Effector memory CD4-positive, alpha-beta T cell (primary cell): Measurements from ENCODE around the gene CD33.
"Not testable (repeated sequence)": the region's sequence is repeated elsewhere in the genome, so short reads cannot be mapped to it uniquely, and the experiment has no call there.

Source experiments
- DNase-seq, 3 donors: peaks; one replicate each; pipeline ENCODE4 v3.0.0-alpha.2; 2020
- H3K27ac ChIP-seq: 2 replicates; pipeline ENCODE4 v1.7.0; 2013; ENCODE audit warnings: mild to moderate bottlenecking, low read length, moderate library complexity; ENCODE audit not compliant: insufficient read depth, poor library complexity, severe bottlenecking
- H3K27me3 ChIP-seq: replicated peaks from 2 replicates; pipeline ENCODE4 v1.7.0; 2013; ENCODE audit warnings: mild to moderate bottlenecking, low read length; ENCODE audit not compliant: insufficient read depth, control insufficient read depth, poor library complexity, severe bottlenecking
- H3K36me3 ChIP-seq: 2 replicates; pipeline ENCODE4 v1.7.0; 2013; ENCODE audit warnings: mild to moderate bottlenecking, low read length, moderate library complexity; ENCODE audit not compliant: control insufficient read depth, insufficient read depth
- H3K4me1 ChIP-seq: 2 replicates; pipeline ENCODE4 v1.7.0; 2013; ENCODE audit warnings: low read length, mild to moderate bottlenecking; ENCODE audit not compliant: control insufficient read depth, insufficient read depth, poor library complexity, severe bottlenecking
- H3K4me3 ChIP-seq: 2 replicates; pipeline ENCODE4 v1.7.0; 2013; ENCODE audit warnings: low read length, low read depth, mild to moderate bottlenecking; ENCODE audit not compliant: insufficient read depth, poor library complexity, severe bottlenecking
- H3K9me3 ChIP-seq: 2 replicates; pipeline ENCODE4 v1.7.0; 2013; ENCODE audit warnings: mild to moderate bottlenecking, low read length, moderate library complexity; ENCODE audit not compliant: control insufficient read depth
- total RNA-seq, 3 donors: gene quantifications; one replicate each; lab custom pipeline; 2026; lab: John Stamatoyannopoulos, UW

CD33 gene
- 0 to 0.58 (median 0) reads per million in 3 donors for total RNA-seq

GRCh38 chr19:51224898-51225393, at the start of gene CD33:
Gene CD33, plus strand, starts transcription at chr19:51225080. Its CDS starts 39 bp downstream, at chr19:51225119.
- not testable (repeated sequence) for DNase-seq, H3K4me3 ChIP-seq, H3K9me3 ChIP-seq, H3K4me1 ChIP-seq, H3K27ac ChIP-seq, H3K27me3 ChIP-seq, H3K36me3 ChIP-seq

DNA sequence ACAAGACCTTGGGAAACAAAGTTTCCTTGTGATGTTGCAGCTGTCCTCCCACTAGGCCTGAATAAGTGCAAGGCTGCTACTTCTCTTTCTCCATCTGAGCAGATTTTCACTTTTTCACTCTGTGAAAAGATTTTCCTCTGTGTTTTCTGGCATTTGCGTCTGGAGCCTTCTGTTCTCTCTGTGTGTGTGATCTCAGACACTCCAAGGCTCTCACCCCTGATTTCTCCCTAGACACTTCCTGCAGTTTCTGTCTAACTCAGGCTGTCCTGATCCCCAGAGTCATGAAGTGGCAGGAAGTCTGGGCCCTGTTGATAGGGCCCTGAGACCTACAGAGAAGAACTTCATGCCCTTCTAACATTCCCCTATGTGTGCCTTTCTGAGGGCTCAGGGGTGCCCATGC, 45.6 kb upstream of the CD33 start:
- no peaks in the 10 kb centered on the region for H3K4me1 ChIP-seq
- H3K27me3 ChIP-seq, result peaks cover 3% of the 10 kb centered on the region

DNA sequence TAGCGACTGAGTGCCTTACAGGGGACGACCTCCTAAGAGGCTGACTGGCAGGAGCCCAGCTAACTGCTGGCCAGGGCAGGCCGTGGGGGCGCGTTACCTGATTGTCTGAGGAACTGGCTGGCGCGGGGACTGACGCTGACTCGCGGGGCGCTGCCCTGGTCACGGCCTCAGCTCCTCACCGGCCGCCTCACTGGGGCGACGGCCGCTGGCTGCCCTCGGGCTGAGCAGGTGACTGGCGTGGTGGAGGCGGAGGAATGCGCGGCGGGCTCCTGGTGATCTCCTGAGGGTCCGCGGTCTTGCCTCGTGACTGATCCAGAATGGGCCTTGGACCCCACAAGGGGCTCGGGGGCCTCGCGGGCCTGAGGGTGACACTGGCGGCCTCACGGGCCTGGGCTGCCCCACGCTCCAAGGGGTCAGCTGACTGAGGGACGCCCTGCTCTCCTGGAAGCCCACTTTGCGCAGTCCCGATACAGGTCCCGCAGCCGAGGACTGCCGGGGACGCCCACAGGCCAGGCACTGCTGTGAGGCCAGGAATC, 43.4 kb upstream of the CD33 start:
- Histone ChIP-seq H3K27me3 (peaks cover 3% of the 10 kb centered on the region), H3K9me3 (no peaks in the 10 kb centered on the region), H3K4me1 (no peaks in the 10 kb centered on the region), H3K36me3 (no peaks in the 10 kb centered on the region), H3K4me3 (no peak overlapping the region), H3K27ac (no peak overlapping the region)
- no peak for DNase-seq

More for the DNA sequence above, 45.6 kb upstream of the CD33 start:
- Histone ChIP-seq H3K27ac (no peak overlapping the region), H3K4me3 (no peak overlapping the region), H3K9me3 (no peaks in the 10 kb centered on the region), H3K36me3 (no peaks in the 10 kb centered on the region)
- DNase-seq, result no peak

DNA sequence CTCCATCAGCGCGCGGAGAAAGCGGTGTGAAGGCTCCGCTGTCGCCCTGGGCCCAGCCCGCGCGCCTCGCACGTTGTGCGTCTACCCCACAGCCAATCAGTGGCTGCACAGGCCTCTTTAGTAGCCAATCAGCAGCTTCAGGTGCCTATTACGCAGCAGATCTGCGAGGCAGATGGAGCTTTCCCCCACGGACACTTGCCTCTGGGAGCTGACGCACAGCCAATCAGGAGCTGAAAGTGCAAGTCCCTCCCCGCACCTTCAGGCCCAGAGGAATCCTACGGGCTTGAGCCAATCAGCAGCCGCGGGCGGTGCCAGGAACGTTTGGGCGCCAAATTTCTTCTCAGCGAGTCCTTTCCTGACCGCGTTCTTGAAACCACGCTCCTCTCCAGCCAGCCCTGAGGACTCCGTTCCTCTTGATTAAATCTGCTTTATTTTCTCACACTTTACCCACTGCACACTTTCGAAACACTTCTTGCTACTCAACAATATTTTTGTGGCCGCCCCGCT, 42.9 kb upstream of the CD33 start:
- H3K27ac ChIP-seq, result no peak overlapping the region
- H3K27me3 ChIP-seq, result peaks cover 3% of the 10 kb centered on the region
- H3K4me3 ChIP-seq, result no peak overlapping the region
- no peaks in the 10 kb centered on the region for H3K36me3 ChIP-seq
- no peaks in the 10 kb centered on the region for H3K9me3 ChIP-seq
- no peak for DNase-seq
- no peaks in the 10 kb centered on the region for H3K4me1 ChIP-seq

GRCh38 chr19:51183629-51184028, 41.3 kb upstream of the CD33 start:
- H3K27ac ChIP-seq, result no peak overlapping the region
- peaks cover 3% of the 10 kb centered on the region for H3K27me3 ChIP-seq
- no peaks in the 10 kb centered on the region for H3K9me3 ChIP-seq
- no peak for DNase-seq
- no peaks in the 10 kb centered on the region for H3K4me1 ChIP-seq
- no peaks in the 10 kb centered on the region for H3K36me3 ChIP-seq
- H3K4me3 ChIP-seq, result no peak overlapping the region

DNA sequence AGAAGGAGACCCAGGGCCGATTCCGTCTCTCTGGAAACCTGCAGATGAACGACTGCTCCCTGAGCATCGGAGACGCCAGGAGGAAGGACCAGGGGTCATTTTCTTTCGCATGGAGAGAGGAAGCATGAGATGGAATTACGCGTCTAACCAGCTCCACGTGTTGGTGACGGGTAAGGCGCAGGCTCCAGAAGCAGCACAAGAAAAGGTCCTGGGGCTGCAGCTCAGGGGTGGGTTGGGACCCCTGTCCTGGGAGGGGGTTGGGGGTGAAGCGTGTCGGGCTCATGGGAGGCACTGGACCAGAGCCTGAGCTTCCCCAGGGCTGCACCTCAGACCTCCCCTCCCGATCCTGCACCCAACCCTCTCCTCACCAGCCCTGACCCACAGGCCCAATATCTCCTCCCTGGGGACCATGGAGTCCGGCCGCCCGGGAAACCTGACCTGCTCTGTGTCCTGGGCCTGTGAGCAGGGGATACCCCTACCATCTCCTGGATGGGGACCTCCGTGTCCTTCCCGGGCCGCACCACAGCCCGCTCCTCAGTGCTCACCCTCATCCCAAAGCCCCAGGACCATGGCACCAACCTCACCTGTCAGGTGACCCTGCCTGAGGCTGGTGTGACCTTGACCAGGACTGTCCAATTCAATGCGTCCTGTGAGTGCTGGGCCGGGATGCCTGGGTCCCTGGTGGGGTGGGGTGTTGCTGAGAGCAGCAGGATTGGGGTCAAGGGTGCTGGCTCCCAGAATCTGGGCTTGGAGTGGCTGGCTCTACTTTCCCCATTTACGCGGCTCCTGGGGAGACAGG, 39.6 kb upstream of the CD33 start:
- Histone ChIP-seq H3K27ac (no peak overlapping the region), H3K4me1 (no peaks in the 10 kb centered on the region), H3K36me3 (no peaks in the 10 kb centered on the region), H3K27me3 (peaks cover 3% of the 10 kb centered on the region), H3K9me3 (no peaks in the 10 kb centered on the region), H3K4me3 (no peak overlapping the region)
- no peak for DNase-seq

DNA sequence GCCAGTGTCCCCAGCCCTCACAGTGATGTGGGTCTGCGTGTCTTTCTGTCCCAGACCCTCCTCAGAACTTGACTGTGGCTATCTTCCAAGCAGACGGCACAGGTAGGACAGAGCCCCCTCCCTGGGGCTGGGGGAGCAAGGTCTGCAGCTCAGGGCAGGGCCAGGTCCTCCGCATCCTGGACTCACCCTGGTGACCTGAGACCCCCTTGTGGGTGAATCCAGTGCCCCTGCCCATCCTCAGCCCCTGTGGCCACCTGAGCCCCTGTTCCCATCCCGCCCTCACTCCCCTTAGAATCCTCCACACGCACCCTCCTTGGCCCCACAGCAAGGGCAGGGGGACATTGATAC, 39.0 kb upstream of the CD33 start:
- no peaks in the 10 kb centered on the region for H3K4me1 ChIP-seq
- H3K9me3 ChIP-seq, result no peaks in the 10 kb centered on the region
- H3K4me3 ChIP-seq, result no peak overlapping the region
- DNase-seq, result no peak
- H3K36me3 ChIP-seq, result no peaks in the 10 kb centered on the region
- H3K27me3 ChIP-seq, result peaks cover 3% of the 10 kb centered on the region
- no peak overlapping the region for H3K27ac ChIP-seq

DNA sequence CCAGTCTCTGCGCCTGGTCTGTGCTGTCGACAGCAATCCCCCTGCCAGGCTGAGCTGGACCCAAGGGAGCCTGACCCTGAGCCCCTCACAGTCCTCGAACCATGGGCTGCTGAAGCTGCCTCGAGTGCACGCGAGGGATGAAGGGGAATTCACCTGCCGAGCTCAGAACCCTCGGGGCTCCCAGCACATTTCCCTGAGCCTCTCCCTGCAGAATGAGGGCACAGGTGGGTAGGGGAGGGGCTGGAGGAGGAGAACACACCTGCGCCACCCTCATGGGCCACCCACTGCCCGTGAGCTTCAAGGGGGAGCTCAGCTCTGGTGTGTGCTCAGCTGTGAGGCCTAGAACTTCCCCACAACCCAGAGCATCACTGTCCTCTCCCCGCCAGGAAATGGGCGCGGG, 38.6 kb upstream of the CD33 start:
- H3K4me3 ChIP-seq, result no peak overlapping the region
- no peaks in the 10 kb centered on the region for H3K4me1 ChIP-seq

GRCh38 chr19:51187395-51188226, 37.3 kb upstream of the CD33 start:
- H3K27me3 ChIP-seq, result peaks cover 3% of the 10 kb centered on the region
- H3K36me3 ChIP-seq, result no peaks in the 10 kb centered on the region
- no peak for DNase-seq
- H3K9me3 ChIP-seq, result no peaks in the 10 kb centered on the region
- H3K4me1 ChIP-seq, result no peaks in the 10 kb centered on the region
- no peak overlapping the region for H3K4me3 ChIP-seq
- no peak overlapping the region for H3K27ac ChIP-seq

More for the DNA sequence above, 38.6 kb upstream of the CD33 start:
- peaks cover 3% of the 10 kb centered on the region for H3K27me3 ChIP-seq
- no peak overlapping the region for H3K27ac ChIP-seq
- H3K36me3 ChIP-seq, result no peaks in the 10 kb centered on the region
- H3K9me3 ChIP-seq, result no peaks in the 10 kb centered on the region
- no peak for DNase-seq

- H3K9me3 ChIP-seq, result no peaks in the 10 kb centered on the region
- no peak for DNase-seq
- no peaks in the 10 kb centered on the region for H3K36me3 ChIP-seq
- H3K27ac ChIP-seq, result no peak overlapping the region
- no peaks in the 10 kb centered on the region for H3K4me1 ChIP-seq
- no peak overlapping the region for H3K4me3 ChIP-seq
- peaks cover 3% of the 10 kb centered on the region for H3K27me3 ChIP-seq
These were observed 36.7 kb upstream of the CD33 start for GRCh38 chr19:51188227-51188559.
